ENCODE results near the gene LRP5.

Gene LRP5

GRCh38 chr11:68317147-68317785 lies 4.9 kb downstream of the LRP5 start:
- H4K8ac ChIP-seq (ENCODE audit: low read length), result peak overlapping the region; percentile 48
- peak overlapping the region in 1 of 2 experiments; percentile 18 for H3K18ac ChIP-seq (ENCODE audit: low read depth in 1 of 2, low read length in 2 of 2)
- no peak overlapping the region for H2BK15ac ChIP-seq (ENCODE audit: low read depth, poor library complexity, severe bottlenecking)
- H3K4me1 ChIP-seq (ENCODE audit: control insufficient read depth, insufficient read depth, low read depth, low read length), result peaks cover 33% of the 10 kb centered on the region
- no peak overlapping the region for H2BK5ac ChIP-seq (ENCODE audit: low read depth, low read length, poor library complexity, severe bottlenecking)
- peak overlapping the region; percentile 19 for H3K4me2 ChIP-seq (ENCODE audit: low read length, poor library complexity, severe bottlenecking)
- no peak overlapping the region for H3K23ac ChIP-seq (ENCODE audit: low read length in 2 of 2)
- 82% methylated on average over 15 of the region's 15 CpGs for WGBS
- DNase-seq, result no peak
- no peak overlapping the region for H3K4me3 ChIP-seq (ENCODE audit: insufficient read depth in 1 of 2, low read depth in 1 of 2, low read length in 2 of 2)
- H2BK120ac ChIP-seq (ENCODE audit: low read depth, low read length), result no peak overlapping the region
- H2BK12ac ChIP-seq (ENCODE audit: low read length in 2 of 2), result peak overlapping the region in 1 of 2 experiments; percentile 21
- peaks cover 26% of the 10 kb centered on the region for H3K79me1 ChIP-seq (replicated peaks; ENCODE audit: low read length, poor library complexity, severe bottlenecking)
- H2AK5ac ChIP-seq (ENCODE audit: low read length, severe bottlenecking), result peak overlapping the region; percentile 95
- no peaks in the 10 kb centered on the region for H3K9me3 ChIP-seq (ENCODE audit: control insufficient read depth, low read length)
- no peak overlapping the region for H3K27ac ChIP-seq (ENCODE audit: low read length, poor library complexity, severe bottlenecking)
- H3K4ac ChIP-seq (ENCODE audit: low read depth in 1 of 2, low read length in 2 of 2), result peak overlapping the region in 1 of 2 experiments; percentile 60
- H3K36me3 ChIP-seq (ENCODE audit: control insufficient read depth in 1 of 2, insufficient read depth in 2 of 2, low read depth in 1 of 2, low read length in 2 of 2), result no peaks in the 10 kb centered on the region
- no peaks in the 10 kb centered on the region for H3K27me3 ChIP-seq (ENCODE audit: control insufficient read depth in 1 of 2, insufficient read depth in 1 of 2, low read length in 2 of 2)
- H3K9ac ChIP-seq (ENCODE audit: low read length), result no peak overlapping the region
- H4K91ac ChIP-seq (ENCODE audit: low read length), result no peak overlapping the region
- H3K14ac ChIP-seq (ENCODE audit: low read length in 2 of 2), result no peak overlapping the region
- no peak overlapping the region for H2AFZ ChIP-seq (ENCODE audit: low read depth, low read length)

DNA sequence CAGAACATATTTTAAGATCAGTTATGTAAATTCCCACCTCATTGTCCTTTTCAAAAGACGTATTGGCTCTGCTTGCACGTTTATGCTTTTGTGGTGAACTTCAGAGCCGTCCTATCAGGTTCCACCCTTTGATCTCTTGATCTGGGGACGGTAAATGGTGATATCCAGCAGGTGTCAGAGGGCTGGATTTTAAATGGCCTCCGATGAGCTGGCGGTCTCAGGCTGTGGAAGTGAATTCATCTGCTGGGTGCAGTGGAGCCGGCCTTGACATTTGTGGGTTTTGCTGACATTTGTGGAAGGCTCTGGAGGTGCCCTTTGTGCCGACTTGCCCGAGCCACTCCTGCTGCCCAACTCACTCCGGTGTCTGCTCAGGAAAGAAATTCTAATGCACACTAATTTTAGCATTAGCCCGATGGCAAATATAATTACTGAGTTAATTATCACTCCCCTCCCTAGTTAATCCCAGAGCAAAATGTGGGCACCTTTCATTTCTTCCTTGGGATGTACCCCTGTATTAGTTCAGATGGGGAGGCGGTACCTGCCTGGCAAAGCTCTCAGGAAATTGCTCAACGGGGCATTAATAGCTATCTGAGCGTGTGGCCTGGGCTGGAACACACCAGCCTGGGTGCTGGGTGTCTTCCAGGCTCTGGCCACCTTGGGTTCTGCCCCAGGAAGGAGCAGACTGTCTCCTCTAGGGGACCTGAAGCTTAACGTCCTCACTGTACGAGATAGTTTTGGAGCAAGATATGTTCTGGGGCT lies 9.1 kb downstream of the LRP5 start:
- Histone ChIP-seq H2AFZ (ENCODE audit: low read depth, low read length) (no peak overlapping the region), H2BK15ac (ENCODE audit: low read depth, poor library complexity, severe bottlenecking) (no peak overlapping the region), H3K9ac (ENCODE audit: low read length) (peak overlapping the region; percentile 37)

GRCh38 chr11:68322052-68322430 lies 9.7 kb downstream of the LRP5 start:
- peaks cover 61% of the 10 kb centered on the region for H3K79me1 ChIP-seq (replicated peaks; ENCODE audit: low read length, poor library complexity, severe bottlenecking)
- peak overlapping the region in 1 of 2 experiments; percentile 40 for H3K23ac ChIP-seq (ENCODE audit: low read length in 2 of 2)
- no peak for DNase-seq
- no peaks in the 10 kb centered on the region for H3K9me3 ChIP-seq (ENCODE audit: control insufficient read depth, low read length)
- no peak overlapping the region for H2BK120ac ChIP-seq (ENCODE audit: low read depth, low read length)
- H3K4me1 ChIP-seq (ENCODE audit: control insufficient read depth, insufficient read depth, low read depth, low read length), result peaks cover 25% of the 10 kb centered on the region
- no peak overlapping the region for H2BK12ac ChIP-seq (ENCODE audit: low read length in 2 of 2)
- no peak overlapping the region for H4K91ac ChIP-seq (ENCODE audit: low read length)
- H3K9ac ChIP-seq (ENCODE audit: low read length), result peak overlapping the region; percentile 37
- H2BK15ac ChIP-seq (ENCODE audit: low read depth, poor library complexity, severe bottlenecking), result no peak overlapping the region
- H3K18ac ChIP-seq (ENCODE audit: low read depth in 1 of 2, low read length in 2 of 2), result no peak overlapping the region
- 91% methylated on average over 9 of the region's 9 CpGs for WGBS
- no peak overlapping the region for H3K14ac ChIP-seq (ENCODE audit: low read length in 2 of 2)
- H4K8ac ChIP-seq (ENCODE audit: low read length), result no peak overlapping the region
- no peak overlapping the region for H2AFZ ChIP-seq (ENCODE audit: low read depth, low read length)
- H3K4me3 ChIP-seq (ENCODE audit: insufficient read depth in 1 of 2, low read depth in 1 of 2, low read length in 2 of 2), result peak overlapping the region in 1 of 2 experiments; percentile 6
- no peak overlapping the region for H3K27ac ChIP-seq (ENCODE audit: low read length, poor library complexity, severe bottlenecking)
- H3K27me3 ChIP-seq (ENCODE audit: control insufficient read depth in 1 of 2, insufficient read depth in 1 of 2, low read length in 2 of 2), result no peaks in the 10 kb centered on the region
- H2BK5ac ChIP-seq (ENCODE audit: low read depth, low read length, poor library complexity, severe bottlenecking), result no peak overlapping the region
- H2AK5ac ChIP-seq (ENCODE audit: low read length, severe bottlenecking), result no peak overlapping the region
- H3K4me2 ChIP-seq (ENCODE audit: low read length, poor library complexity, severe bottlenecking), result no peak overlapping the region
- no peak overlapping the region for H3K4ac ChIP-seq (ENCODE audit: low read depth in 1 of 2, low read length in 2 of 2)
- peaks cover 0 to 21% of the 10 kb centered on the region in 2 experiments for H3K36me3 ChIP-seq (ENCODE audit: control insufficient read depth in 1 of 2, insufficient read depth in 2 of 2, low read depth in 1 of 2, low read length in 2 of 2)

More for the DNA sequence above, 9.1 kb downstream of the LRP5 start:
- Histone ChIP-seq H3K14ac (ENCODE audit: low read length in 2 of 2) (no peak overlapping the region), H4K91ac (ENCODE audit: low read length) (no peak overlapping the region), H3K4me1 (ENCODE audit: control insufficient read depth, insufficient read depth, low read depth, low read length) (peaks cover 27% of the 10 kb centered on the region), H3K79me1 (replicated peaks; ENCODE audit: low read length, poor library complexity, severe bottlenecking) (peaks cover 56% of the 10 kb centered on the region), H3K27ac (ENCODE audit: low read length, poor library complexity, severe bottlenecking) (no peak overlapping the region), H3K4me3 (ENCODE audit: insufficient read depth in 1 of 2, low read depth in 1 of 2, low read length in 2 of 2) (no peak overlapping the region), H3K36me3 (ENCODE audit: control insufficient read depth in 1 of 2, insufficient read depth in 2 of 2, low read depth in 1 of 2, low read length in 2 of 2) (peaks cover 0 to 15% of the 10 kb centered on the region in 2 experiments), H3K23ac (ENCODE audit: low read length in 2 of 2) (no peak overlapping the region), H2BK12ac (ENCODE audit: low read length in 2 of 2) (no peak overlapping the region), H2BK5ac (ENCODE audit: low read depth, low read length, poor library complexity, severe bottlenecking) (no peak overlapping the region), H3K9me3 (ENCODE audit: control insufficient read depth, low read length) (no peaks in the 10 kb centered on the region), H2BK120ac (ENCODE audit: low read depth, low read length) (no peak overlapping the region), H2AK5ac (ENCODE audit: low read length, severe bottlenecking) (no peak overlapping the region), H3K4me2 (ENCODE audit: low read length, poor library complexity, severe bottlenecking) (no peak overlapping the region), H3K18ac (ENCODE audit: low read depth in 1 of 2, low read length in 2 of 2) (no peak overlapping the region), H4K8ac (ENCODE audit: low read length) (no peak overlapping the region), H3K4ac (ENCODE audit: low read depth in 1 of 2, low read length in 2 of 2) (no peak overlapping the region), H3K27me3 (ENCODE audit: control insufficient read depth in 1 of 2, insufficient read depth in 1 of 2, low read length in 2 of 2) (no peaks in the 10 kb centered on the region)
- 91% methylated on average over 16 of the region's 16 CpGs for WGBS
- DNase-seq, result no peak

GRCh38 chr11:68324241-68324640 lies 11.8 kb downstream of the LRP5 start:
- no peak overlapping the region for H3K4me2 ChIP-seq (ENCODE audit: low read length, poor library complexity, severe bottlenecking)
- H2AK5ac ChIP-seq (ENCODE audit: low read length, severe bottlenecking), result no peak overlapping the region
- peaks cover 0 to 24% of the 10 kb centered on the region in 2 experiments for H3K36me3 ChIP-seq (ENCODE audit: control insufficient read depth in 1 of 2, insufficient read depth in 2 of 2, low read depth in 1 of 2, low read length in 2 of 2)
- DNase-seq, result no peak
- no peak overlapping the region for H3K14ac ChIP-seq (ENCODE audit: low read length in 2 of 2)
- H2BK120ac ChIP-seq (ENCODE audit: low read depth, low read length), result no peak overlapping the region
- H3K27ac ChIP-seq (ENCODE audit: low read length, poor library complexity, severe bottlenecking), result no peak overlapping the region
- no peak overlapping the region for H3K4me3 ChIP-seq (ENCODE audit: insufficient read depth in 1 of 2, low read depth in 1 of 2, low read length in 2 of 2)
- H4K8ac ChIP-seq (ENCODE audit: low read length), result no peak overlapping the region
- H3K9ac ChIP-seq (ENCODE audit: low read length), result no peak overlapping the region
- H3K23ac ChIP-seq (ENCODE audit: low read length in 2 of 2), result no peak overlapping the region
- no peak overlapping the region for H2BK5ac ChIP-seq (ENCODE audit: low read depth, low read length, poor library complexity, severe bottlenecking)
- WGBS, result 100% methylated on average over 8 of the region's 9 CpGs
- H3K27me3 ChIP-seq (ENCODE audit: control insufficient read depth in 1 of 2, insufficient read depth in 1 of 2, low read length in 2 of 2), result no peaks in the 10 kb centered on the region
- no peak overlapping the region for H3K18ac ChIP-seq (ENCODE audit: low read depth in 1 of 2, low read length in 2 of 2)
- peaks cover 32% of the 10 kb centered on the region for H3K4me1 ChIP-seq (ENCODE audit: control insufficient read depth, insufficient read depth, low read depth, low read length)
- no peaks in the 10 kb centered on the region for H3K9me3 ChIP-seq (ENCODE audit: control insufficient read depth, low read length)
- no peak overlapping the region for H3K4ac ChIP-seq (ENCODE audit: low read depth in 1 of 2, low read length in 2 of 2)
- peak overlapping the region in 1 of 2 experiments; percentile 38 for H2BK12ac ChIP-seq (ENCODE audit: low read length in 2 of 2)
- peaks cover 67% of the 10 kb centered on the region for H3K79me1 ChIP-seq (replicated peaks; ENCODE audit: low read length, poor library complexity, severe bottlenecking)
- H4K91ac ChIP-seq (ENCODE audit: low read length), result no peak overlapping the region
- H2BK15ac ChIP-seq (ENCODE audit: low read depth, poor library complexity, severe bottlenecking), result peak overlapping the region; percentile 3
- H2AFZ ChIP-seq (ENCODE audit: low read depth, low read length), result no peak overlapping the region
